KMS-11 (cell line): ENCODE results near the gene SPECC1.

ENCODE experiments used
- H2AFZ ChIP-seq: fragments of 200-600 bp; sonication (generic); 2 replicates; pipeline ENCODE4 v1.6.1; 2016; ENCODE audit warnings: antibody characterized with exemption, mixed run types, low read depth
- H3K27ac ChIP-seq: fragments of 200-600 bp; sonication (generic); 2 replicates; pipeline ENCODE4 v1.6.1; 2016; ENCODE audit warnings: mild to moderate bottlenecking, mixed run types
- H3K27me3 ChIP-seq: fragments of 200-600 bp; sonication (generic); 2 replicates; pipeline ENCODE4 v1.6.1; 2017; ENCODE audit warnings: mild to moderate bottlenecking, low read depth, mixed run types, moderate library complexity; ENCODE audit not compliant: insufficient read depth
- H3K36me3 ChIP-seq: fragments of 200-600 bp; sonication (generic); 2 replicates; pipeline ENCODE4 v1.6.1; 2017; ENCODE audit warnings: mild to moderate bottlenecking, mixed run types; ENCODE audit not compliant: insufficient read depth
- H3K4me1 ChIP-seq: fragments of 200-600 bp; sonication (generic); 2 replicates; pipeline ENCODE4 v1.6.1; 2016; ENCODE audit warnings: mild to moderate bottlenecking, low read depth, mixed run types; ENCODE audit not compliant: poor library complexity, severe bottlenecking
- H3K4me2 ChIP-seq: fragments of 200-600 bp; sonication (generic); 2 replicates; pipeline ENCODE4 v1.7.0; 2016; ENCODE audit warnings: mild to moderate bottlenecking, mixed run types
- H3K4me3 ChIP-seq: fragments of 200-600 bp; sonication (generic); IDR thresholded peaks from 2 replicates; pipeline ENCODE4 v1.6.1; 2017; ENCODE audit warnings: low read depth, low read length, mixed read lengths; ENCODE audit not compliant: insufficient read depth
- H3K79me2 ChIP-seq: fragments of 200-600 bp; sonication (generic); 2 replicates; pipeline ENCODE4 v1.6.1; 2016; ENCODE audit warnings: low read depth, mixed run types; ENCODE audit not compliant: insufficient read depth
- H3K9ac ChIP-seq: fragments of 200-600 bp; sonication (generic); 2 replicates; pipeline ENCODE4 v1.6.1; 2016; ENCODE audit warnings: mild to moderate bottlenecking, mixed run types
- H4K20me1 ChIP-seq: fragments of 200-600 bp; sonication (generic); 2 replicates; pipeline ENCODE4 v1.6.1; 2016; ENCODE audit warnings: mild to moderate bottlenecking, mixed run types; ENCODE audit not compliant: insufficient read depth
- TF ChIP-seq, protein P1 (sequence below): fragments of 200-600 bp; sonication (generic); conservative IDR thresholded peaks from 2 replicates; pipeline ENCODE4 v1.6.1; 2017; ENCODE audit warnings: low read depth, mild to moderate bottlenecking, antibody characterized with exemption, low read length, moderate library complexity, mixed read lengths

Gene SPECC1

DNA sequence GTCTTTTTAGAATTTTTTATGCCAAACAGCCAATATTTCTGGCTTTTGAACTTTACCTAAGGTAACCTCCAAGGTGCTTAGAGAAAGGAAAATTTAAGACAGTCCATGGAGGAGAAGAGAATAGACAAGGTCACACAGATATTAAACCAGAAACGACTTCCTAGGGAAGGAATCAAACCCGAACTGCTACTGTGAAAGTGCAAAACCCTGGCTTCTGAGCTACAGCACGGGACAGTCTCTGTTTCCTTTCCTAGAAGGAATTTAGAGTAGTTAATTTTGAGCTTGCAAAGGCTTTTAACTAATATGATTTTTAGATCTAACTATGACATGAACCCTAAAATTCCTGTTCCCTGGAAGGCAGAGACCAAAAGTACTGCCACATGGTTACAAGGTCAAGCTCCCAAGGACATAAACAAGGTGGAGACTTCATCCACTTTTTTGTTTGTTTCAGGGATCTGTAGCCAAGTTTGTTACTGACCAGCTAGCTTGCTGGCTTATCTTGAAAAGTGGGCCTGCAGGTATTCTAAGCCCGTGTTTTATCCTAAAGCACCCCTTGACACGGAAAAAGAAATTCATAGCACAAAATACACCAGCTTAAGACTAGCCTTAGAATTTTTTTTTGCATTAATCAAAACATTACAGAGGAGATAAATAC lies 188.2 kb downstream of the SPECC1 start:
- H3K9ac ChIP-seq = no peak overlapping the region
- no peaks in the 10 kb centered on the region for H3K4me1 ChIP-seq
- H2AFZ ChIP-seq = no peak overlapping the region
- H3K27ac ChIP-seq = no peak overlapping the region
- TF ChIP-seq, protein P1, sequence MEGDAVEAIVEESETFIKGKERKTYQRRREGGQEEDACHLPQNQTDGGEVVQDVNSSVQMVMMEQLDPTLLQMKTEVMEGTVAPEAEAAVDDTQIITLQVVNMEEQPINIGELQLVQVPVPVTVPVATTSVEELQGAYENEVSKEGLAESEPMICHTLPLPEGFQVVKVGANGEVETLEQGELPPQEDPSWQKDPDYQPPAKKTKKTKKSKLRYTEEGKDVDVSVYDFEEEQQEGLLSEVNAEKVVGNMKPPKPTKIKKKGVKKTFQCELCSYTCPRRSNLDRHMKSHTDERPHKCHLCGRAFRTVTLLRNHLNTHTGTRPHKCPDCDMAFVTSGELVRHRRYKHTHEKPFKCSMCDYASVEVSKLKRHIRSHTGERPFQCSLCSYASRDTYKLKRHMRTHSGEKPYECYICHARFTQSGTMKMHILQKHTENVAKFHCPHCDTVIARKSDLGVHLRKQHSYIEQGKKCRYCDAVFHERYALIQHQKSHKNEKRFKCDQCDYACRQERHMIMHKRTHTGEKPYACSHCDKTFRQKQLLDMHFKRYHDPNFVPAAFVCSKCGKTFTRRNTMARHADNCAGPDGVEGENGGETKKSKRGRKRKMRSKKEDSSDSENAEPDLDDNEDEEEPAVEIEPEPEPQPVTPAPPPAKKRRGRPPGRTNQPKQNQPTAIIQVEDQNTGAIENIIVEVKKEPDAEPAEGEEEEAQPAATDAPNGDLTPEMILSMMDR = no peak
- H3K4me2 ChIP-seq = no peak overlapping the region
- H3K79me2 ChIP-seq = no peaks in the 10 kb centered on the region
- H4K20me1 ChIP-seq = no peaks in the 10 kb centered on the region
- no peaks in the 10 kb centered on the region for H3K36me3 ChIP-seq
- no peaks in the 10 kb centered on the region for H3K27me3 ChIP-seq
- H3K4me3 ChIP-seq = no peak overlapping the region

DNA sequence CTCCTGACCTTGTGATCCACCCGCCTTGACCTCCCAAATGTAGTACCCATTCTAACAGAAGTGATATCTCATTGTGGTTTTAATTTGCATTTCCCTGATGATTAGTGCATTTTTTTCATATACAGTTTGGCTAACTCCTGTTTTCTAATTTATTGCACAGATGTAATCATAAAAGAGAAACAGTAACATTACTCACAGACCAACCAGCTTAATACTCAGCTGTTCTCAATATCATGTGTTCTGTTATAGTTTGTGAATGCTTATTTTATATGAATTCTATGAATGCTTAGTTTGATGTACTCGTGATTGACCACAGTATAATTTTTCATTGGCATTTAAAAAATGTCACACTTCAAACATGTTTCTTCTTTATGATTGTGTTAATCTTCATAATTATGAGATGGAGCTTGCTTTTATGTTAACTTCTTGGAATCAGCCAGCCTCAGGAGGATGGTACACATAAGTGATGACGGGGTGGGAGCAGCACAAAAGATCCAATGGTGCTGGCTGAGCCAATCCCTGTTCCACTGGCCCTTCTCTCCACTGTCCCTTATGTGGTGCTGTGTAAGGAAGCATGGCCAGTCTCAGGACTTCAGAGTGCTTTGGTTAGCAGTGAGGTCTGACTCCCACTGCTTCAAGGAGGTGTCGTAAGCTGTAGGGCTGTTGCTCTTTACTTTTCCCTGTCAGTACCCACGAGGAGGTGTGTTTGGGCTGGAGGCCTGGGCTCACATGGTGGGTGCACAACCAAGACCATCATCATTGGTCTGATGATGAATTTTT lies 191.0 kb downstream of the SPECC1 start:
- Histone ChIP-seq H3K4me3 (no peak overlapping the region), H3K36me3 (no peaks in the 10 kb centered on the region), H3K9ac (no peak overlapping the region), H3K4me1 (no peaks in the 10 kb centered on the region), H2AFZ (no peak overlapping the region), H3K79me2 (no peaks in the 10 kb centered on the region), H3K4me2 (no peak overlapping the region), H3K27ac (no peak overlapping the region), H3K27me3 (no peaks in the 10 kb centered on the region), H4K20me1 (no peaks in the 10 kb centered on the region)
- TF ChIP-seq, protein P1 = no peak

DNA sequence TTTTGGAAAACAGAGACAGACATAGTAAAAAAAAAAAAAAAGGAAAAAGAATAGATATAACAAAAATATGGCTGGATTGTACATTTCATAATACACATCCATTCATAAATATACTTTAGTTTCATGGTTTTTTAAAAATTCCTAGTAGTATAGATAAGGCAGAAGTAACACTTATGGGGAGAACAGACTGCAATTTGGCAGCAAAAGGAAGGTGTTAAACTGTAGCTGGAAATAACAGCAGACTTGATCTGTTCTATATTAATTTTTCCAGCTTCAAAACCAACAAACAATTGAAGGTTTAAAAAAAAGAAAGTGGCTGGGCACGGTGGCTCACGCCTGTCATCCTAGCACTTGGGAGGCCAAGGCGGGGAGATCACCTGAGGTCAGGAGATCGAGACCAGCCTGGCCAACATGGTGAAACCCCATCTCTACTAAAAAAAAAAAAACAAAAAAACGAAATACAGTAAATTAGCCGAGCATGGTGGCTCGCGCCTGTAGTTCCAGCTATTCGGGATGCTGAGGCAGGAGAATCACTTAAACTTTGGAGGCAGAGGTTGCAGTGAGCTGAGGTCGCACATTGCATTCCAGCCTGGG lies 191.8 kb downstream of the SPECC1 start:
- H3K27ac ChIP-seq = no peak overlapping the region
- H3K27me3 ChIP-seq = no peaks in the 10 kb centered on the region
- H3K4me3 ChIP-seq = no peak overlapping the region
- H3K4me2 ChIP-seq = no peak overlapping the region
- H4K20me1 ChIP-seq = no peaks in the 10 kb centered on the region
- H2AFZ ChIP-seq = no peak overlapping the region
- no peaks in the 10 kb centered on the region for H3K36me3 ChIP-seq
- no peaks in the 10 kb centered on the region for H3K4me1 ChIP-seq
- H3K9ac ChIP-seq = no peak overlapping the region
- no peaks in the 10 kb centered on the region for H3K79me2 ChIP-seq
- TF ChIP-seq, protein P1 = no peak

DNA sequence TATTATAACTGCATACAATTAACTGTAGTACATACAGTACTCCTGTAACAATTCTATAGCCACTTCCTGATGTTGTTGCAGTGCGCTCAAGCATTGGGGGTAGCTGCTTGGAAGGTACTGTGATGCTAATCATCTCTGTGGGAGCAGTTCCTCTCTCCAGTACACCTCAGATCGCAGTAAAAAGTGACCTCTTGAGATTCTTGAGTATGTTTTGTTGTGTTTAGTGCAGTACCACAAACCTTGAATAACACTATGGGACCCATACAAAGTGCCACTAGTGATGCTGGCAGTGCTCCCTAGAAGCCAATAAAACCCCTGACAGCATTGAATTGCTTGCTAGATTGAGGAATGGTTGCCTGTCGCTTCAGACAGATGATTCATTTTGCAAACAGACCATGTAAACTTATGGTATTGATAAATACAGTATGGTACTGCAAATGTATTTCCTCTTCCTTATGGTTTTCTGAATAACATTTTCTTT lies 193.0 kb downstream of the SPECC1 start:
- Histone ChIP-seq H3K36me3 (no peaks in the 10 kb centered on the region), H3K27me3 (no peaks in the 10 kb centered on the region), H3K4me1 (no peaks in the 10 kb centered on the region), H3K4me2 (no peak overlapping the region), H3K9ac (no peak overlapping the region), H3K27ac (no peak overlapping the region), H4K20me1 (no peaks in the 10 kb centered on the region), H3K79me2 (no peaks in the 10 kb centered on the region), H3K4me3 (no peak overlapping the region), H2AFZ (no peak overlapping the region)
- TF ChIP-seq, protein P1 = no peak
